ENCODE data around the gene CBX2.
A peak's percentile ranks its signal among the peaks of the same experiment; 100 is the strongest.

Gene CBX2

DNA sequence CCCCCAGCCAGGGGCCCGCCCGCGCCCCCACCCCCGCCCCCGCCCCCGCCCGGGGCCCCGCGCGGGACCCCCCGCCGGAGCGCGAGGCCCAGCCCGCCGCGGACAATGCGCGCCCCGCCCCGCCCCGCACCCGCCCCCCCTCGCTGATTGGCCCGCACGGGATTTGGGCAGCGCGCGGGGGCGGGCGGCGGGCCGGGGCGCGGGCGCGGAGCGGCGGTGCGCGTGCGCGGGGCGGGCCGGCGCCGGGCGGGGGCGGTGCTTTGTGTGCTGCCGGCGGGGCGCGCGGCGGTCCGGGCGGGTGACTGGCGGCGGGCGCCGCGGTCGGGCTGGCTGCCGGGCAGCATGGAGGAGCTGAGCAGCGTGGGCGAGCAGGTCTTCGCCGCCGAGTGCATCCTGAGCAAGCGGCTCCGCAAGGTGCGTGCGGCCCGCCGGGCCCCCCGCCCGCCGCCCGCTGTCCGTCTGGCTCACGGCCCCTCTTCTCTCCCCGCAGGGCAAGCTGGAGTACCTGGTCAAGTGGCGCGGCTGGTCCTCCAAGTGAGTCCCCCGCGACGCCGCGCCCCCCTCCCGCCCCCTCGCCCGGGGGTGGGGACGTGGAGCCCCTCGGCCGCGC, at the start of gene CBX2:
Gene CBX2, plus strand, starts transcription at position 255 of the 610 bp plus-strand sequence. Its CDS starts 88 bp downstream, at position 343.
- peak; percentile 72 for DNase-seq (ENCODE audit: low read depth)

DNA sequence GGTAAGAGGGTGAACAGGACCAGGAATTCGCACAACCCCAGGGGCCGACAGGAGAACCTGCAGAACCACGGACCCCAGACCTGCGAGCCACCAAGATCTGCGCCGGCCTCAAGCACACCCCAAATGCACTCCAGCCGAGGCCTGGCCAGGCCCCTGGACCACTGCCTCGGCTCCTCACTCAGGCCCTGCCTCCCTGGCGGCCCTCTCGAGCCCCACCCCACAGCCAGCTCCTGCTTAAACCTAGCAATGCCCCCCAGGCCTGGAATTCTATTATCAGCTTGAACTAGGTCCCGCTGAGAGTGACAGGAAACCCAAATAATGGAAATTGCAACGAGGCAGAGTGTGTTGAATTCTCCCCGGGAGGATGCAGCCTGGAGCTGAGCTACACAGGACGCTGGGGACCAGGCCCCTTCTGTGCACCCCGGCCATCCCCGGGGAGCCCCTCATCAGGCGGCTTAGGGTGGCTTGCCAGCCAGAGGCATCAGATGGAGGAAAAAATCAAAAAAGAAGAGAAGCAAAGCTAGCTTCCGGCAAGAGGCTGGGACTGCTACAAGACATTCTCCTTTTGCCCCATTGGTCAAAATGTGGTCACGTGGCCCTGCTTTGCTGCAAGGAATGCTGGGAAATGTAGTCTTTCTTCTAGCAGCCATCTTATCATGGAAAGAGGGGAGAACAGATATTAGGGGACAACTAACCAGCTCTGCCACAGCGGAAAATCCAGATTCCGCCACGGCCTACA, 49.6 kb upstream of the CBX2 start:
- peak; percentile 78 for DNase-seq (ENCODE audit: low read depth)

DNA sequence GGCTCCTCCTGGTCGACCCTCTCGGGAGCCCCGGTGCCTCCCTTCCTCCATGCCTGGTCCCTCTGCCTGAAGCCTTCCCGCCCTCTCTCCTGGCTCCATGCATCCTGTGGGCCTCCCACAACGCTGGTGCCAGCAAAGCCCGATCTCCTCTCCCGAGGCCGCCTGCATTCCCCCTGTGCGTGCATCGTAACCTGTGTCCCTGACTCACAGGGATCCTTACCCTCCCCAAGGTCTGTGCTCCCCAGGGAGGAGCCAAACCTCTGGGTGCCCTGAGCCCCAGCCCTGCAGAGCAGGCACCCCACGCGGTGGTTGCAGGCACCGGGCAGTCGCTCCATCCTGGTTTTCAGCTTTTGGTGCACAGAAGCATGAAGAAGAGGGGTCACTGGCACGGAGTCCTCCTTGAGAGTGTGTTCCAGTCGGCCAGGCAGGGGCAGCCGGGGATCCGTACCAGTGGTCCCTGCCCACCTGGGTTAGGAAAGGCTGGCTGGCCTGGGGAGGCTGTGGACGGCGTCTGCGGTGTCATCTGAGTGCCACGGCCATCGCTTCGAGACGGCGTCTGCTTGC, 49.0 kb upstream of the CBX2 start:
- no peak for DNase-seq (ENCODE audit: low read depth)

DNA sequence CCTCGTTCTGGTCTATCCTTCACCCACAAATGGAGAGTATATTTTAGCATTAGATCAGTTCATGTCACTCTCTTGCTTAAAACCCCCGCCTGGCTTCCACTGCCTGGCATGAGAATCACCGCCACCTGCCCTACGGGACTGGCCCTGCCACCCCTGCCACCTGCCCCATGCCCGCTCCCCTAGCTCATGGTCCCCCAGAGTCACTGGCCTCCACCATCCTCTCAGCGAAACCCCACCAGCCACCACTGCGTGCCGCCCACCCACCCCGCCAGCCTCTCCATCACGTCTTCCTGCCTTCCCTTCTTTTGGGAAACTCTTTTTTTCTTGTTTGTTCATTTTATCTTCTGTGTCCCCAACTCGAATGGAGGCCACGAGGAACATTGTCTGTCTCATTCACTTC, 48.2 kb upstream of the CBX2 start:
- no peak for DNase-seq (ENCODE audit: low read depth)

DNA sequence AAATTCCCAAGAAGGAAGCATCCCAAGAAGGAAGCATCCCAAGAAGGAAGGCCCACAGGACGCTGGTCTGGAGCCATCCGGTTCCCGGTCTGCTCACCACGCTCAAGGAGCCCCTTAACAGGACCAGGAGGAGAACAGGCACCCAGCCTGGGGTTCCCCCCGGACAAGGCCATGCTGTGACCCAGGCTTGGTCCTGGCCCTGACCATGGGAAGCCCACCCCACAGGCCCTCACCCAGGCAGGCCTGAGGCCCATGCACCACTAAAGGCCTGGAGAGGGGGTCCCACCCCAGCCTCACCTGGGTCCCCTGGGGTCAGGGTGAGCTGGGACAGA, 47.5 kb upstream of the CBX2 start:
- no peak for DNase-seq (ENCODE audit: low read depth)

DNA sequence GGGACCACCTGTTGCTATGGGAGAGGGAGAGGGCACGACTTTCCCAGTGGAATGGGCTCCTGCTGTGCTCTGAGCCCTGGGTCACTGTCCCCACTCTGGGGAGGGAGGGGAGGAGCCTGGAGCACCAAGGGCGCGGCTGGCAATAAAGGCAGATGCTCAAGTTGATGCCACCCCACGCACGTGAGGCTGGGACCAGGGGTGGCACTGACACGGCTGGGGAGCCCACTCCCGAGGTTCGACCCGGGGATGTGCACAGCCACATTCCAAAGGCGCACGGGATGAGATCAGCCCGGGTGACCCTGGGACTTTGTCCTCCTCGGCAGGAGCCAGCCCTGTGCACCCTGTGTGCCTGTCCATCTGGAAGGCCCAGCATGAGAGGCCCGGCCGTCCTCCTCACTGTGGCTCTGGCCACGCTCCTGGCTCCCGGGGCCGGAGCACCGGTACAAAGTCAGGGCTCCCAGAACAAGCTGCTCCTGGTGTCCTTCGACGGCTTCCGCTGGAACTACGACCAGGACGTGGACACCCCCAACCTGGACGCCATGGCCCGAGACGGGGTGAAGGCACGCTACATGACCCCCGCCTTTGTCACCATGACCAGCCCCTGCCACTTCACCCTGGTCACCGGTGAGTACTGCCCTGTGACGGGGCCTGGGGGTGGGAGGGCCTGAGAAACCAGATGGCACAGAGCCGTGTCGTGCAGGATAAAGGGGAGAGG, 47.0 kb upstream of the CBX2 start, which contains the start of gene ENPP7:
Gene ENPP7, plus strand, starts transcription at position 175 of the 715 bp plus-strand sequence. Its CDS starts 197 bp downstream, at position 372.
- no peak for DNase-seq (ENCODE audit: low read depth)

DNA sequence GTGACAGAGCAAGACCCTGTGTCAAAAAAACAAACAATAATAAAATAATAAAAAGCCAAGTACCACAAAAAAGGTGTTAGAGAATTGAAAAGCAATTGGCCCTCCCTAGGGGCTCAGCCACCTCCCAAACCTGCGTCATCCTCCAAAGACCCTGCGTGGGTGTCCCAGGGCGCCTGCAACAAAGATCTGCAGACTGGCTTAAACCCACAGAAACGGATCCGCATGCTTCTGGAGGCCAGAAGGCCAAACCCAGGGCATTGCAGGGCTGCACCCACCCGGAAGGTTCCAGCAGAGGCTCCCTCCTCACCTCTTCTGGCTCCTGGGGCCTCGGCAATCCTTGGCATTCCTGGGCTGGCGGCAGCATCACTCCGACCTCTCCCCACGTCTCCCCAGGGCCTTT, 45.7 kb upstream of the CBX2 start:
- no peak for DNase-seq (ENCODE audit: low read depth)

DNA sequence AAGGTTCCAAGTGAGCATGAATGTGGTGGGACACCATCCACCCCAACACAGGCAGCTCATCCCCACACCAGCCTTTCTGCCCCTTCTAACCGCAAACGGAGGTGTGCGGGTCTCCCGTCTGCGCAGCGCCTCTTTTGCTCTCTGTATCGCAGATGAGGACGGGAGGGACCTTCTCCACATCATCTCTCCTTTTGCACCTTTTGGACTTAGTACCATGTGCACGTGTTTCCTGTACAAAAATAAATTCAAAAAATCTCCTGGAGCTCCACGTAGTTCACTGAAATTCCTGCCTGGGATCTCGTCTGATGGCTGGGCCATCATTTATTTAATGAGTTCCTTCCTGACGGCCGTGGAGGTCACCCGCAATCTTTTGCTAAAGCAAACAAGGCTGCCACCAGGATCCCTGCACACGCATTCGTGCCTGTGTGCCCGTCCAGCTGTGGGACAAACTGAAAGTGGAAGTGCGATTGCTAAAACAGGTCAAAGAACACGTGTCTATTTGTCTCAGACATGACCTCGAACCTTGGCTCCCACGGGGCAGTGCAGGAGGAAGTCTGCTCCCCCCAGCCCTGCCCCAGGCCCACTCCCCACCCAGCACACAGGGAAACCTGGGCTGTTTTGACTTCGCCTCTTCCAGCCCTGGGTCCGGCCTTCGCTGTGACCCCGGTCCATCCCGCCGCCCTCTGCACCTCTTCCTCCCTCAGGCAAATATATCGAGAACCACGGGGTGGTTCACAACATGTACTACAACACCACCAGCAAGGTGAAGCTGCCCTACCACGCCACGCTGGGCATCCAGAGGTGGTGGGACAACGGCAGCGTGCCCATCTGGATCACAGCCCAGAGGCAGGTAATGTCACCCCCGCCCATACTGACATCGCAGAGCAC, 44.9 kb upstream of the CBX2 start:
- peak; percentile 16 for DNase-seq (ENCODE audit: low read depth)

DNA sequence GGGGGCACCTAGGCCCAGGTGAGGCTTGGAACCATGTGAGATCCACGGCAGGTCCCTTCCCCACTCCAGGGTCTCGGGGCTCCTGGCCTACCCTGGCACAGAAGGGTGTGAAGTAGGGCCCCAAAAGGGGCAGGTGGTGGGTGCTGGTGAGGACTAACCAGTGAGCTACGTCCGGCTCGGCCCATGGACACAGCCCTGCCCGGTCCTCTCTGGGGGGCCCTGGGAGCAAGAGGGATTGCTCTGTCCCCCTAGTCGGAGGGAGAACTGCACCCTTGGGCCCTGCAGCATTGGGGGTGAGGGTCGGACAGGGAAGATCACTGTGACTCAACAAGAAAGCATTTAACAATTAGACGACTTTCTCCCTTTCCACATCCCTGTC, 44.3 kb upstream of the CBX2 start:
- DNase-seq (ENCODE audit: low read depth): no peak

DNA sequence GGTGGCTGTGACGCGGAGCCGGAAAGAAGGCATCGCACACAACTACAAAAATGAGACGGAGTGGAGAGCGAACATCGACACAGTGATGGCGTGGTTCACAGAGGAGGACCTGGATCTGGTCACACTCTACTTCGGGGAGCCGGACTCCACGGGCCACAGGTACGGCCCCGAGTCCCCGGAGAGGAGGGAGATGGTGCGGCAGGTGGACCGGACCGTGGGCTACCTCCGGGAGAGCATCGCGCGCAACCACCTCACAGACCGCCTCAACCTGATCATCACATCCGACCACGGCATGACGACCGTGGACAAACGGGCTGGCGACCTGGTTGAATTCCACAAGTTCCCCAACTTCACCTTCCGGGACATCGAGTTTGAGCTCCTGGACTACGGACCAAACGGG, 42.9 kb upstream of the CBX2 start:
- no peak for DNase-seq (ENCODE audit: low read depth)

DNA sequence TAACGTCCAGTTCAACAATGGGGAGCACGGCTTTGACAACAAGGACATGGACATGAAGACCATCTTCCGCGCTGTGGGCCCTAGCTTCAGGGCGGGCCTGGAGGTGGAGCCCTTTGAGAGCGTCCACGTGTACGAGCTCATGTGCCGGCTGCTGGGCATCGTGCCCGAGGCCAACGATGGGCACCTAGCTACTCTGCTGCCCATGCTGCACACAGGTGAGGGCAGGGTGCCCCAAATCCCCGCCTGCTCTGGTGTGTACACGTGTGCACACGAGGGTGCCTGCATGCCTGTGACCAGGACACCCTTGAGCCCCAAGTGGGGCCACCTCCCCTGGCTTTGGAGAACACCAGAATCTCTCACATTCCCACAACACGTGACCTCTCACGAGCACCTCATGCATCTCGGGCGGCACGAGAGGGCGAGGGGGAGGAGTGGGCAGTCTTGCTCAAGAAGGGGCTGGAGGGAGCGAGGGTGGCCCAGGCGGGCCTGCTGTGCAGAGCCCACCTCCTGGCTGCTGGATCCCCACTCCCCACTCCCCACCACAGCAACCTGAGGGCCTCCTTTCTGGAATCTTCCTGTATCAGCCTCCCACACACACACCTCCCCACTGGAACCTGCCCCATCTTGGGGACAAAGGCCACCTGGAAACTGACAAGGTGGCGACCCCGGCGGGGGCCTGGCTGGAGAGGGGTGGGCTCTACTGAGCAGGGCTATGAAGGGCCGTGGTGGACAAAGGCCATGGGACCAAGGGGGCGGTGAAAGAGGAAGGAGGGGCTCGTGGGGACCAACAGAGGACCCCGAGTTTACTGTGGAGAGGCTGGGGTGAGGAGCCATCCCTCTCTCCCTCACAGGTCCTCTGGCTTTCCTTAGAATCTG, 40.7 kb upstream of the CBX2 start:
- DNase-seq (ENCODE audit: low read depth): no peak

DNA sequence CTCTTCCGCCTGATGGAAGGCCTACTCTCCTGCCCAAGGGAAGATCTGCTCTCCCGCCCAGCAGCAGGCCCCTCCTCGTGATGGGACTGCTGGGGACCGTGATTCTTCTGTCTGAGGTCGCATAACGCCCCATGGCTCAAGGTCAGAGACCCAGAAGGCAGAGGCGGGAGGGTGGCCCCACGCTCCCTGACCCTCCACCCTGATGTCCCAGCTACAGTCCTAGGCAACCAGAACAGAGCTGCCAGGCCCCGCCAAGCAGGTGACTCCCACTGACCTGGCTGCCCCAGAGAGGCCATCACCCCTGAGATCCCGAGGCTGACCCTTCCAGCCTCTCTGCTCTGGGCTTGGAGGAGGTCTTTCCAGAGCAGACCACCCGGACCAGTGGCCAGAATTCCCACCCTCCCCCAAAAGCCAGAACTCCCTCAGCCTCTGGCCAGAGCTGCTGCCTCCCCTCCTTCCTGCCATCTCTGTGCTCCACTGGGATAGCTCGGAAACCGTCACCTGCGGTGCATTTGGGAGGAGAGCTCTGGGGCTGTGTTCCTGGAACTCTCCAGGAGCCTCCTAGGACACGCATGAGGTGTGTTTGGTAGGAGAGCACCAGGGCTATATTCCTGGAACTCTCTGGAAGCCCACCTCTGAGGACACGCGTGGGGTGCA, 39.9 kb upstream of the CBX2 start:
- no peak for DNase-seq (ENCODE audit: low read depth)

DNA sequence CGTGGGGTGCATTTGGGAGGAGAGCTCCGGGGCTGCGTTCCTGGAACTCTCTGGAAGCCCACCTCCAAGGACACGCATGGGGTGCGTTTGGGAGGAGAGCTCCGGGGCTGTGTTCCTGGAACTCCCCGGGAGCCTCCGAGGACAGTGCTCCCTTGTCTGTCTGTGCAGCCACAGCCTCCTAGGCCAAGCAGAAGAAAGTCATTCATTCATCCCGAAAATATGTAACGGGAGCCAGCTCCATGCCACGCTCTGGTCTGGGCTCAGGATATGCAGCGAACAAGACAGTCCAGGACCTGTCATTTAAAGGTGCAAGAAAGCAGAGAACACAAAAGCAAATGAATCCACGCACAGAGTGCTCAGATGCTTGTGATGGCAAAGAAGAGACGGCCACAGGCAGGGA, 39.3 kb upstream of the CBX2 start:
- DNase-seq (ENCODE audit: low read depth): no peak

DNA sequence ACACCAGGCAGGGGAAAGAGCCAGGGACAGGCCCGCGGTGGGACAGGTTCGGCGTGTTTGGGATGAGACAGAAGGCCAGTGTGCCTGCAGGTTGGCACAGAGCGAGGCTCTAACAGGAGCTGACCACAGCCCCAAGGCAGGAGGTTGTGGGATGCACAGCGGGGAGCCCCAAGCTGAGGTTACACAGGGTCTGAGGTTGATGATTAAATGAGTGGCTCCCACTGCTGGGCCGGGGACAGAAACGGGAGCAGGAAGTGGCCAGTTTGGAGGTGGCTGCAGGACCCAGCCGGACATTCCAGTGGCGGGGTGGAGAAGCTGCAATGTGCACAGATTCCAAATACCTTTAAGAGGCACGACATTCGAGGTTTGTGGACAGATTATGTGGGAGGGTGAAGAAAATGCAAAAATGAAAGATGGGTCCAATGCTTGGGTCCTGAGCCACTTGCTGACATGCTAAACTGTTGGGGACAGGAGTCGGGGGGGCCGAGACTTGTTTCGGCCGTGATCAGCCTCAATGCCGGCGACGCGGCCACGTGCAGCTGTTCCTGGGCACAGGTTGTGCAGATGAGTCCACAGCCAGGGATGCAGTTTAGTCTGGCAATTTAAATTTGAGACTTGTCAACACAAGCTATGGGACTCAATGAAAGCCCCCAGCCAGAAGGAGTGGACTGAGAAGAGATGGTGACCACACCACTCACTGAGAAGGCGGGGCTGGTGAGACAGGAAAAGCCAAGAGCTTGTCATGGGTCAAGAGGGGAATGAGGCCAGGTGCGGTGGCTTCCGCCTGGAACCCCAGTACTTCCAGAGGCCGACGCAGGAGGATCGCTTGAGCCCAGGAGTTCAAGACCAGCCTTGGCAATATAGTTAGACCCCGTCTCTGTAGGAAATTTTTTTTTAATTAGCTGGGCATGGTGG, 38.5 kb upstream of the CBX2 start:
- DNase-seq (ENCODE audit: low read depth): no peak

DNA sequence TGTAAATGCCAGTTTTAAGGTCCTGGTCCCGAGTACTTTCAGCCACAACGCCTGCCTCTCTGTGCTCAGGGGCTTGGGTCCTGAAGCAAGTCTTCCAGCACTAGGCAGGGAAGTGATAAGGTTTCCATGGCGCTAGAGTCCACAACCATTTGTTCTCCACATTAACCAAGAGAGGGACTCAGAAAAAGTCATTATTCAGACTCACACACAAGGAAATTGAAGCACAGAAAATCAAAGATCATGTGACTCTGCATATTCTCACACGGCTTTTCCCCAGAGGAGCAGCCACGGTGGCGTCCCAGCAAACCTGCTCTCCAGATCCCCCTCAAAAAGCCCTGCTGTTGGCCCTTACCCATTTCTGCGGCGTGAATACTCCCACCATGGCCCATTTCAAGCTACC, 37.5 kb upstream of the CBX2 start:
- no peak for DNase-seq (ENCODE audit: low read depth)

DNA sequence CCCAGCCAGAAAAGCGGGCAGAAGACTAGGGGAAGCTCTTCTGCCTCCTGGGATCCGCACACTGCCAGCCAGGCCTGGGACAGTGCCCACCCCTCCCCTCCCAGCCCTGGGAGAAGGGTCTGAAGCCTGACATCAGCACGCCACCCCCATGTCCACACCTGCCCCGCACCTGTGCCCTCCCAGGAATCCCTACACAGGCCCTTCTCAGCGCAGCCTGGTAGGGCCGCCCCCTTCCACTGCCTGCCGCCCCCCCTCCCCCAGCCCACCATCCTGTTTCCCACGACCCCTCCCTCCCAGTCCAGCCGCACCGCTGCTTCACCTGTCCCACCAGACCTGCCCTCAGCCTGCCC, 36.6 kb upstream of the CBX2 start:
- DNase-seq (ENCODE audit: low read depth): no peak

DNA sequence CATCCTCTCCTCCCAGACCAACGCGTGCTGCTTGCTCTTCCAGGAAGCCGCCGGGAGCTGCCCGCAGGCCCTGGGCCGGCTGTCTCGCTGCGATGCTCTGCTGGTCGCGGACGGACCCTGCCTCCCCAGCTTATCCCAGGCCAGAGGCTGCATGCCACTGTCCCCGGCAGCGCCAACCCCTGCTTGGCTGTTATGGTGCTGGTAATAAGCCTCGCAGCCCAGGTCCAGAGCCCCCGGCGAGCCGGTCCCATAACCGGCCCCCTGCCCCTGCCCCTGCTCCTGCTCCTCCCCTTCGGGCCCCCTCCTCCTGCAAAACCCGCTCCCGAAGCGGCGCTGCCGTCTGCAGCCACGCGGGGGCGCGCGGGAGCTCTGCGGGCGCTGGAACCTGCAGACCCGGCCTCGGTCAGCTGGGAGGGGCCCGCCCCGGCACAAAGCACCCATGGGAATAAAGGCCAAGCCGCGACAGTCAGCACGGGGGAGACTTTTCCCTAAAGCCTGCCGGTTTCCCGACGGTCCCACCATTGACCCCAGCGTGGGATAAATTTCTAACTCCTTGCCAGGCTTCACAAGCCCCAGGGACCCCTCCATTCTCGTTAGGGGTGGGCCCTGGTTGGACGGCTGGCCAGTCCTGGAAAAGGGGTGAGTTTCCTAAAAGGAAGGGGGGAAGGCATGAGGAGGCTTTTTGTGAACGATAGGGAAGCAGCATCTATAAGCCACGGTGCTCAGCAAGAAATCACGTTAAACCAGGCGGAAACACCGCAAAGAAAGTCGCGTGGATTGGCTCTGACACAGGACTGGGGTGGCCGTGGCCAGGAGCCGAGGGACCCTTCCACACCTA, 36.0 kb upstream of the CBX2 start:
- DNase-seq (ENCODE audit: low read depth): peak; percentile 58

DNA sequence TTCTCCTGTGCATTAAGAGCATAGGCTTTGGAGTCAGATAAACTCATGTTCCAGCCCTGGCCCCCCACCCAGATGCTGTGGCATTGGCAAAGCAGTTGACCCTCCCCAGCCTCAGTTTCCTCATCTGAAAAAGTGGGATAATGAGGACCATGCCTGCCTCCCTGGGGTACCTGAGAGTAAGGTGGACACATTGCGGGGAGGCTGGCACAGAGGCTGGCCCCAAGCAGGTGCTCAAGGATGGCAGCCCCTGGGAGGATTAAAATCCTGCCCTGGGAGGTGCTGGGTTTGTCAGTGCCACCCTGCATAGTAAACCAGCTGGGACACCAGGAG, 35.4 kb upstream of the CBX2 start:
- DNase-seq (ENCODE audit: low read depth): no peak
